VCaP (cell line): ENCODE results near the gene CLRN3.

ENCODE experiments used
- H3K27ac ChIP-seq: fragments of 450-650 bp; 2 replicates; pipeline ENCODE4 v1.5.1; 2017
- CTCF ChIP-seq: fragments of 450-650 bp; conservative IDR thresholded peaks from 2 replicates; pipeline ENCODE4 v1.5.1; 2017; ENCODE audit warnings: mild to moderate bottlenecking, moderate library complexity

CLRN3 gene

GRCh38 chr10:127872011-127872761 is 20.6 kb downstream of the CLRN3 start:
- no peak for TF ChIP-seq CTCF
- H3K27ac ChIP-seq: no peak overlapping the region

GRCh38 chr10:127871631-127872010 is 21.1 kb downstream of the CLRN3 start:
- no peak for TF ChIP-seq CTCF
- no peak overlapping the region for H3K27ac ChIP-seq

DNA sequence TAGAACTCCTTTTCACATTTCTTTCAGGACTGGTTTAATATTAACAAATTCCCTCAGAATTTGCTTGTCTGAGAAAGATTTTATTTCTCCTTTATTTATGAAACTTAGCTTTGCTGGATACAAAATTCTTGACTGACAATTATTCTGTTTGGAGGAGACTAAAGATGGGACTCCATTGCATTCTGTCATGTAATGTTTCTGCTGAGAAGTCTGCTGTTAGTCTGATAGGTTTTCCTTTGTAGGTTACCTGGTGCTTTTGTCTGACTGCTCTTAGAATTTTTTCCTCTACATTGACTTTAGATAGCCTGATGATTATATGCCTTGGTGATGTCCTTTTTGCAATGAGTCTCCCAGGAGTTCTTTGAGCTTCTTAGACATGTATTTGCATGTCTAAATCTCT is 23.4 kb downstream of the CLRN3 start:
- no peak overlapping the region for H3K27ac ChIP-seq
- no peak for TF ChIP-seq CTCF

DNA sequence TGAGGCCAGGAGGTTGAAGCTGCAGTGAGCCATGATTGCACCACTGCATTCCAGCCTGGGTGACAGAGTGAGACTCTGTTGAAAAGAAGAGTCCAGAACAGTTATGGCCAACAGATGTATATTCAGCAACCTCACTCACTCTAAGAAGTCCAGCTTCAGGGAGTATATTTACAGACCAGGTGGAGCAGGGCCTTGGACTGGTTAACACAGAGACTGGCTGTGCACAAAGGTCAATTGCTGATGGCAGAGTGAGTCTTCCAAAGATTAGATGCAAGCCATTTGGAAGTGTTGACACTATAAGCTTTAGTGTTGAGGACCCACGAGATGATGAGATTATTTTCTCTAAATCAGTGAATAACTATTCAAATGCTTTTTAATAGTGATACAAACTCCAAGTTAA is 24.9 kb downstream of the CLRN3 start:
- TF ChIP-seq CTCF: no peak
- no peak overlapping the region for H3K27ac ChIP-seq

- TF ChIP-seq CTCF: no peak
Measured at GRCh38 chr10:127866276-127867013, 26.3 kb downstream of the CLRN3 start.

DNA sequence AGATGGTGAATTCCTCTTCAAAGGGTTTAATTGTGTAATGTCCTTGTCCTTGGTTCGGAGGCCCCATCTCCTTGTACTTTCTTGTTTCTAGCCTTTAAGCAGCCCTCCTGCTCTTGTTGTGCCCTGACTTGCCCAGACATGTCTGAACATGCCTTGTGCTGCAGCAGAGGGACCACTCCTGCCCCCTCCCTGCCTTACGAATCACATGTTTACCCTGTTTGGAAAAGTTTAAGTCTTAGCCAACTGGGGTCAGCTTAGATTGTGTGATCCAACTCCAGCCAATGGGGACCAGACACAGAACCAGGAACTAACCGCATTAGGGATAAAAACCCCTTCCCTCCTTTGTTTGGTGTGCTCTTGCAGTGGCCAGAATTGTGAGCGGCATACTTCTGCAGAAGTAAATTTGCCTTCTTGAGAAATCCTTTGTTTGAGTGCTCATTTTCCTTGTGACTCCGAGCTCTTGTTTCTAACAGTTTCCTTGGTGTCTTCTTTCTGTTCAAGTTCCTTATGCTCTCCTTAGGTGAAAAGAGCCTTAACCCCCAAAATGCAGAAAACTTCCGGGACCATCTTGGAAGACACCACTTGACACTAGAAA is 29.4 kb downstream of the CLRN3 start:
- no peak overlapping the region for H3K27ac ChIP-seq
- no peak for TF ChIP-seq CTCF

More at GRCh38 chr10:127866276-127867013, 26.3 kb downstream of the CLRN3 start:
- no peak overlapping the region for H3K27ac ChIP-seq

DNA sequence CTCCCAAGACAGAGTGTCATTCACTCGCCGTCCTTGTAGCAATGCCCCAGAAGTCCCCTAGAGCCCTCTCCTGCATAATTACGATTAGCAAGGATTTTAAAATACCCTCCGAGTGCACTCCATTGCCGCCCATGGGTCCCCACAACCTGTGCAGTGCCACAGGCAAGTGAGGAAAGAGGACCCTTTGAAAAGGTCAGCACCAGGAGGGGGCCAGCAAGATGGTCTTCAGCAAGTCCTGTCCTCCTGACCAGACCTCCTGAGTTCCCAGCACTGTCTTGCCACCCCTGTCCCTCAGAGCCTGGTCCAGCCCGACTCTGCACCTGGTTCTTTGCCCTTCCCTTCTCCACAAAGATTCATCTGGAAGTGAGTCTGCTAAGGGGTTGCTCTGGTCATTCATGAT is 32.1 kb downstream of the CLRN3 start:
- TF ChIP-seq CTCF: no peak
- H3K27ac ChIP-seq: no peak overlapping the region
